Thymus (tissue), 11 donors: ENCODE measurements around the gene F9. TPM values are rescaled to one million over a fixed set of nuclear protein-coding genes. Genes with fewer than 3 reads are reported as not detected.

ENCODE experiments used
- DNase-seq, 9 donors: peaks; one replicate each; pipeline ENCODE4 v3.0.0-alpha.2; 2013; ENCODE audit warnings: low spot score in 9 of 9, low read depth in 6 of 9, missing footprints in 1 of 9
- H3K27ac ChIP-seq, 2 donors: one replicate each; pipeline ENCODE4 v1.5.1; 2013; ENCODE audit warnings: control low read depth in 1 of 2, low read depth in 1 of 2, low read length in 1 of 2, mild to moderate bottlenecking in 1 of 2, moderate library complexity in 1 of 2
- H3K27me3 ChIP-seq, 2 donors: one replicate each; pipeline ENCODE4 v1.5.1; 2013; ENCODE audit warnings: low read length in 1 of 2; ENCODE audit not compliant: control insufficient read depth in 2 of 2, insufficient read depth in 1 of 2
- H3K36me3 ChIP-seq, 2 donors: one replicate each; pipeline ENCODE4 v1.5.1; 2013; ENCODE audit warnings: low read length in 1 of 2, mild to moderate bottlenecking in 1 of 2, moderate library complexity in 1 of 2; ENCODE audit not compliant: control insufficient read depth in 2 of 2, insufficient read depth in 2 of 2
- H3K4me1 ChIP-seq, 2 donors: one replicate each; pipeline ENCODE4 v1.5.1; 2013; ENCODE audit warnings: low read length in 2 of 2; ENCODE audit not compliant: control insufficient read depth in 2 of 2, insufficient read depth in 2 of 2
- H3K4me3 ChIP-seq, 2 donors: one replicate each; pipeline ENCODE4 v1.5.1; 2013; ENCODE audit warnings: low read length in 2 of 2, control low read depth in 1 of 2, mild to moderate bottlenecking in 1 of 2
- H3K9me3 ChIP-seq, 2 donors: one replicate each; pipeline ENCODE4 v1.5.1; 2013; ENCODE audit warnings: low read length in 1 of 2, mild to moderate bottlenecking in 1 of 2; ENCODE audit not compliant: control insufficient read depth in 2 of 2, insufficient read depth in 1 of 2
- WGBS: extraction: QIAGEN DNeasy Blood & Tissue Kit; methylation state at CpG from one replicate; pipeline ENCODE4 v1.1.7; 2013; 5-methylcytosine and 5-hydroxymethylcytosine counted together
- polyA plus RNA-seq: library from polyadenylated mRNA; stranded (reverse); fragments of 200-250 nt; gene quantifications from one replicate; pipeline ENCODE4 v1.2.3, GENCODE V29; 2013
- total RNA-seq: library from RNA; stranded (reverse); fragments of 120-200 nt; gene quantifications from one replicate; pipeline ENCODE4 v1.2.4, GENCODE V29; 2013
- donor health status: healthy.

F9 gene
- total and polyA plus RNA-seq, 2 donors: not detected

GRCh38 chrX:139566981-139567380, 36.4 kb downstream of the F9 start:
- Histone ChIP-seq H3K9me3 (no peaks in the 10 kb centered on the region), H3K36me3 (no peaks in the 10 kb centered on the region), H3K27ac (no peak overlapping the region), H3K27me3 (no peaks in the 10 kb centered on the region), H3K4me3 (no peak overlapping the region), H3K4me1 (no peaks in the 10 kb centered on the region)
- DNase-seq: no peak
- WGBS: 98% methylated on average over 1 of the region's 1 CpG

- Histone ChIP-seq H3K27me3 (no peaks in the 10 kb centered on the region), H3K4me1 (no peaks in the 10 kb centered on the region), H3K27ac (no peak overlapping the region), H3K36me3 (no peaks in the 10 kb centered on the region), H3K9me3 (no peaks in the 10 kb centered on the region), H3K4me3 (no peak overlapping the region)
- DNase-seq: no peak
- 89% methylated on average over 4 of the region's 4 CpGs for WGBS
Measured at GRCh38 chrX:139581068-139581467, 50.5 kb downstream of the F9 start.

GRCh38 chrX:139585613-139586012, 55.1 kb downstream of the F9 start:
- H3K27me3 ChIP-seq: no peaks in the 10 kb centered on the region
- DNase-seq: no peak
- no peaks in the 10 kb centered on the region for H3K4me1 ChIP-seq
- H3K4me3 ChIP-seq: no peak overlapping the region
- WGBS: 94% methylated on average over 5 of the region's 5 CpGs
- H3K27ac ChIP-seq: no peak overlapping the region
- no peaks in the 10 kb centered on the region for H3K36me3 ChIP-seq
- H3K9me3 ChIP-seq: no peaks in the 10 kb centered on the region

- Histone ChIP-seq H3K27me3 (no peaks in the 10 kb centered on the region), H3K4me3 (no peak overlapping the region), H3K27ac (no peak overlapping the region), H3K36me3 (no peaks in the 10 kb centered on the region), H3K9me3 (no peaks in the 10 kb centered on the region), H3K4me1 (no peaks in the 10 kb centered on the region)
- no peak for DNase-seq
- WGBS: 90% methylated on average over 4 of the region's 4 CpGs
Measured at GRCh38 chrX:139596068-139596467, 65.5 kb downstream of the F9 start.

- Histone ChIP-seq H3K9me3 (no peaks in the 10 kb centered on the region), H3K27me3 (no peaks in the 10 kb centered on the region), H3K36me3 (no peaks in the 10 kb centered on the region), H3K27ac (no peak overlapping the region), H3K4me3 (no peak overlapping the region), H3K4me1 (no peaks in the 10 kb centered on the region)
- no peak for DNase-seq
- WGBS: 96% methylated on average over 1 of the region's 1 CpG
Measured at GRCh38 chrX:139600105-139600504, 69.6 kb downstream of the F9 start.

Other genes with a start within 250 kb of the F9 start
- 0.33 TPM for gene MCF2, start 177.4 kb downstream of the F9 start, total RNA-seq
- 2.0 TPM for gene MCF2, start 177.4 kb downstream of the F9 start, polyA plus RNA-seq